HepG2 (cell line): ENCODE measurements around the gene PRM2. TPM values are rescaled to one million over a fixed set of nuclear protein-coding genes. Genes with fewer than 3 reads are reported as not detected.

ENCODE experiments used
- AHR ChIP-seq: IDR thresholded peaks from 2 replicates; pipeline ENCODE4 v1.6.1; 2018; ENCODE audit warnings: missing genetic modification reagents, missing compliant biosample characterization
- JARID2 ChIP-seq: sonication (generic); formaldehyde crosslinking; IDR thresholded peaks from 2 replicates; pipeline ENCODE4 v1.8.1; 2023; ENCODE audit warnings: missing genetic modification reagents, inconsistent platforms; ENCODE audit not compliant: insufficient replicate concordance
- LCORL ChIP-seq, 2 experiments: fragments of 450-650 bp in 1 of 2; sonication (generic) in 1 of 2; formaldehyde crosslinking in 1 of 2; IDR thresholded peaks; 2 replicates each; pipeline versions ENCODE4 v1.5.0 to v1.6.1; 2017 to 2020; ENCODE audit warnings: antibody characterized with exemption in 1 of 2, missing genetic modification reagents in 1 of 2
- MIER3 ChIP-seq: IDR thresholded peaks from 2 replicates; pipeline ENCODE4 v1.6.1; 2016; ENCODE audit warnings: missing compliant biosample characterization, borderline replicate concordance
- PHF21A ChIP-seq: sonication (generic); formaldehyde crosslinking; IDR thresholded peaks from 2 replicates; pipeline ENCODE4 v1.5.0; 2020; ENCODE audit warnings: mild to moderate bottlenecking, missing genetic modification reagents
- REXO4 ChIP-seq: sonication (generic); formaldehyde crosslinking; IDR thresholded peaks from 2 replicates; pipeline ENCODE4 v1.8.0; 2022; ENCODE audit warnings: missing genetic modification reagents, mild to moderate bottlenecking, borderline replicate concordance
- SMAD1 ChIP-seq: sonication (generic); formaldehyde crosslinking; IDR thresholded peaks from 2 replicates; pipeline ENCODE4 v1.4.0; 2020; ENCODE audit warnings: missing genetic modification reagents, low read depth, mild to moderate bottlenecking, borderline replicate concordance
- ZFP36L2 ChIP-seq: sonication (generic); formaldehyde crosslinking; IDR thresholded peaks from 2 replicates; pipeline ENCODE4 v1.4.0; 2020; ENCODE audit warnings: missing genetic modification reagents
- ZNF232 ChIP-seq: sonication (generic); formaldehyde crosslinking; IDR thresholded peaks from 2 replicates; pipeline ENCODE4 v1.4.0; 2020; ENCODE audit warnings: missing genetic modification reagents, borderline replicate concordance
- ZNF543 ChIP-seq: sonication (generic); formaldehyde crosslinking; IDR thresholded peaks from 2 replicates; pipeline ENCODE4 v1.4.0; 2020; ENCODE audit warnings: mild to moderate bottlenecking, missing genetic modification reagents
- polyA plus RNA-seq, 8 experiments: library from polyadenylated mRNA; depleted of rRNA in 3 of 8; stranded (reverse) in 7 of 8; unstranded in 1 of 8; fragments of >200 nt; fragmentation: Illumina TruSeq in 4 of 8; extraction: Trizol in 4 of 8; gene quantifications; 2 replicates each; pipeline versions ENCODE4 v1.2.1 to v1.2.3, GENCODE V29; 2011 to 2016; ENCODE audit warnings: low read depth in 4 of 8, missing spikeins in 1 of 8, mixed read lengths in 1 of 8; ENCODE audit not compliant: insufficient read depth in 1 of 8
- total RNA-seq, 5 experiments: library from RNA; depleted of rRNA; stranded (reverse); fragments of >200 nt; fragmentation: Illumina TruSeq; extraction: Trizol; gene quantifications; 2 replicates each; pipeline ENCODE4 v1.2.3, GENCODE V29; 2016; ENCODE audit warnings: low read depth in 1 of 5
- TF ChIP-seq, protein P1 (sequence below): sonication (generic); formaldehyde crosslinking; IDR thresholded peaks from 2 replicates; pipeline ENCODE4 v1.4.0; 2020; ENCODE audit warnings: missing genetic modification reagents
- TF ChIP-seq, protein P2 (sequence below): sonication (generic); formaldehyde crosslinking; IDR thresholded peaks from 2 replicates; pipeline ENCODE4 v1.5.0; 2020; ENCODE audit warnings: mild to moderate bottlenecking, missing genetic modification reagents
- TF ChIP-seq, protein P3 (sequence below), 2 experiments: sonication (generic) in 1 of 2; formaldehyde crosslinking in 1 of 2; IDR thresholded peaks; 2 replicates each; pipeline versions ENCODE4 v1.6.1 to v1.9.0; 2014 to 2022; ENCODE audit warnings: antibody characterized with exemption in 1 of 2, borderline replicate concordance in 1 of 2, inconsistent platforms in 1 of 2, low read depth in 1 of 2, missing genetic modification reagents in 1 of 2

PRM2 gene
- total and polyA plus RNA-seq, 2 of the 13 experiments (the other 11 are each of a cell fraction or from before 2014, with no cell fraction given) = 0.54 TPM; not detected in 1

DNA sequence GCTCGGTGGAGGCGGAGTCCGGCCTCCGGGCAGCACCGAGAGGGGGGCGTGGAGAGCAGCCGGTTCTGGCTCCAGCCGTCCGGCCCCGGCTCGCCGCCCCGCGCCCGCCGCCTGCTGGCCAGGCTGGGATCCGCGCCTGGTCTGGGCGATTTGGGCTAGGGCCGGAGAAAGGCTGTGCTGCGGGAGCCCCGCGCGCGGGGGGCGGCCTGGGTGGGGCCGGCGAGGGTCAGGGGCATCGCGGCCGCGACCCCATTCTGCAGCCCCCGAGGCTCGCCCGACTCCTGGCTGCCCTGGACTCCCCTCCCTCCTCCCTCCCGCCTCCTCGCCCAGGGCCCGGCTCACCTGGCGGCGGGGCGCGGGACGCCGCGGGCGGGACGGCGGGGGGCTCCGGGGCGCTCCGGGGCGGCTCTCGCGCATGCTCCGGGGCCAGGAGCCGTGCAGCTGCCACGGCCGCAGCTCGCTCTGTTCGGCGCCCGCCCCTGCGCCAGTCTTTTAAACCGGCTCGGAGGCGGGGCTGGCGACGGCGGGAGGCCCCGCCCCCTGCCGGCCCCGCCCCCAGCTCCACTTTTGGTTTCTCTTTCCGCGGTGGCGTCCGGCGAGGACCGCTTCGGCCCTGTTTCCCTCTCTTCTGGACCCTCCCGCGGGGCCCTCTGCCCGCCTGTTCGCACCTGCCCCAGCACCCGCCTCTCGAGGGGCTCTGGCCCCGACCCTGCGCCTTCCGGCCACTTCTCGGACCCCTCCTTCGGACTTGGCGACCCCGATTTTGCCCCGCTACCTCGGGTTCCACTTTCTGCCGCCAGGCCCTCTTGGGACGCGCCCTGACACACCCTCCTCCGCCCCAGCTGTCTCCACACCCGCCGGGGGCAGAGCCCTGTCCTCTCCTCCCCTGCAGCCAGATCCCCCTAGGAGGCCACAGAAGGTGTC is 20.3 kb downstream of the PRM2 start, which contains the start of gene SOCS1 (continued):
- TF ChIP-seq, protein P1, sequence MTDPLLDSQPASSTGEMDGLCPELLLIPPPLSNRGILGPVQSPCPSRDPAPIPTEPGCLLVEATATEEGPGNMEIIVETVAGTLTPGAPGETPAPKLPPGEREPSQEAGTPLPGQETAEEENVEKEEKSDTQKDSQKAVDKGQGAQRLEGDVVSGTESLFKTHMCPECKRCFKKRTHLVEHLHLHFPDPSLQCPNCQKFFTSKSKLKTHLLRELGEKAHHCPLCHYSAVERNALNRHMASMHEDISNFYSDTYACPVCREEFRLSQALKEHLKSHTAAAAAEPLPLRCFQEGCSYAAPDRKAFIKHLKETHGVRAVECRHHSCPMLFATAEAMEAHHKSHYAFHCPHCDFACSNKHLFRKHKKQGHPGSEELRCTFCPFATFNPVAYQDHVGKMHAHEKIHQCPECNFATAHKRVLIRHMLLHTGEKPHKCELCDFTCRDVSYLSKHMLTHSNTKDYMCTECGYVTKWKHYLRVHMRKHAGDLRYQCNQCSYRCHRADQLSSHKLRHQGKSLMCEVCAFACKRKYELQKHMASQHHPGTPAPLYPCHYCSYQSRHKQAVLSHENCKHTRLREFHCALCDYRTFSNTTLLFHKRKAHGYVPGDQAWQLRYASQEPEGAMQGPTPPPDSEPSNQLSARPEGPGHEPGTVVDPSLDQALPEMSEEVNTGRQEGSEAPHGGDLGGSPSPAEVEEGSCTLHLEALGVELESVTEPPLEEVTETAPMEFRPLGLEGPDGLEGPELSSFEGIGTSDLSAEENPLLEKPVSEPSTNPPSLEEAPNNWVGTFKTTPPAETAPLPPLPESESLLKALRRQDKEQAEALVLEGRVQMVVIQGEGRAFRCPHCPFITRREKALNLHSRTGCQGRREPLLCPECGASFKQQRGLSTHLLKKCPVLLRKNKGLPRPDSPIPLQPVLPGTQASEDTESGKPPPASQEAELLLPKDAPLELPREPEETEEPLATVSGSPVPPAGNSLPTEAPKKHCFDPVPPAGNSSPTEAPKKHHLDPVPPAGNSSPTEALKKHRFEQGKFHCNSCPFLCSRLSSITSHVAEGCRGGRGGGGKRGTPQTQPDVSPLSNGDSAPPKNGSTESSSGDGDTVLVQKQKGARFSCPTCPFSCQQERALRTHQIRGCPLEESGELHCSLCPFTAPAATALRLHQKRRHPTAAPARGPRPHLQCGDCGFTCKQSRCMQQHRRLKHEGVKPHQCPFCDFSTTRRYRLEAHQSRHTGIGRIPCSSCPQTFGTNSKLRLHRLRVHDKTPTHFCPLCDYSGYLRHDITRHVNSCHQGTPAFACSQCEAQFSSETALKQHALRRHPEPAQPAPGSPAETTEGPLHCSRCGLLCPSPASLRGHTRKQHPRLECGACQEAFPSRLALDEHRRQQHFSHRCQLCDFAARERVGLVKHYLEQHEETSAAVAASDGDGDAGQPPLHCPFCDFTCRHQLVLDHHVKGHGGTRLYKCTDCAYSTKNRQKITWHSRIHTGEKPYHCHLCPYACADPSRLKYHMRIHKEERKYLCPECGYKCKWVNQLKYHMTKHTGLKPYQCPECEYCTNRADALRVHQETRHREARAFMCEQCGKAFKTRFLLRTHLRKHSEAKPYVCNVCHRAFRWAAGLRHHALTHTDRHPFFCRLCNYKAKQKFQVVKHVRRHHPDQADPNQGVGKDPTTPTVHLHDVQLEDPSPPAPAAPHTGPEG (CRISPR knock-in tag) = peak; percentile 78
- TF ChIP-seq AHR = peak; percentile 58; the same call in 1 of the 2 replicates
- peak; percentile 88; the same call in 1 of the 2 replicates for TF ChIP-seq ZNF232 (CRISPR knock-in tag)
- 0 out of 2 replicates have a peak, but pooled peaks have one; percentile 59 for TF ChIP-seq ZNF543 (CRISPR knock-in tag)
- TF ChIP-seq, protein P2, sequence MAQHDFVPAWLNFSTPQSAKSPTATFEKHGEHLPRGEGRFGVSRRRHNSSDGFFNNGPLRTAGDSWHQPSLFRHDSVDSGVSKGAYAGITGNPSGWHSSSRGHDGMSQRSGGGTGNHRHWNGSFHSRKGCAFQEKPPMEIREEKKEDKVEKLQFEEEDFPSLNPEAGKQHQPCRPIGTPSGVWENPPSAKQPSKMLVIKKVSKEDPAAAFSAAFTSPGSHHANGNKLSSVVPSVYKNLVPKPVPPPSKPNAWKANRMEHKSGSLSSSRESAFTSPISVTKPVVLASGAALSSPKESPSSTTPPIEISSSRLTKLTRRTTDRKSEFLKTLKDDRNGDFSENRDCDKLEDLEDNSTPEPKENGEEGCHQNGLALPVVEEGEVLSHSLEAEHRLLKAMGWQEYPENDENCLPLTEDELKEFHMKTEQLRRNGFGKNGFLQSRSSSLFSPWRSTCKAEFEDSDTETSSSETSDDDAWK (CRISPR knock-in tag) = no peak
- peak; percentile 70 for TF ChIP-seq JARID2 (CRISPR knock-in tag)
- TF ChIP-seq ZFP36L2 = no peak
- TF ChIP-seq PHF21A = peak; percentile 59; the same call in 1 of the 2 replicates
- TF ChIP-seq REXO4 = peak; percentile 54; the same call in 1 of the 2 replicates
- TF ChIP-seq LCORL (IDR thresholded peaks at IDR 0.05) = no peak
- peak; percentile 82; the same call in 1 of the 2 replicates for TF ChIP-seq LCORL (CRISPR knock-in tag; IDR thresholded peaks at IDR 0.05)
- TF ChIP-seq, protein P3, sequence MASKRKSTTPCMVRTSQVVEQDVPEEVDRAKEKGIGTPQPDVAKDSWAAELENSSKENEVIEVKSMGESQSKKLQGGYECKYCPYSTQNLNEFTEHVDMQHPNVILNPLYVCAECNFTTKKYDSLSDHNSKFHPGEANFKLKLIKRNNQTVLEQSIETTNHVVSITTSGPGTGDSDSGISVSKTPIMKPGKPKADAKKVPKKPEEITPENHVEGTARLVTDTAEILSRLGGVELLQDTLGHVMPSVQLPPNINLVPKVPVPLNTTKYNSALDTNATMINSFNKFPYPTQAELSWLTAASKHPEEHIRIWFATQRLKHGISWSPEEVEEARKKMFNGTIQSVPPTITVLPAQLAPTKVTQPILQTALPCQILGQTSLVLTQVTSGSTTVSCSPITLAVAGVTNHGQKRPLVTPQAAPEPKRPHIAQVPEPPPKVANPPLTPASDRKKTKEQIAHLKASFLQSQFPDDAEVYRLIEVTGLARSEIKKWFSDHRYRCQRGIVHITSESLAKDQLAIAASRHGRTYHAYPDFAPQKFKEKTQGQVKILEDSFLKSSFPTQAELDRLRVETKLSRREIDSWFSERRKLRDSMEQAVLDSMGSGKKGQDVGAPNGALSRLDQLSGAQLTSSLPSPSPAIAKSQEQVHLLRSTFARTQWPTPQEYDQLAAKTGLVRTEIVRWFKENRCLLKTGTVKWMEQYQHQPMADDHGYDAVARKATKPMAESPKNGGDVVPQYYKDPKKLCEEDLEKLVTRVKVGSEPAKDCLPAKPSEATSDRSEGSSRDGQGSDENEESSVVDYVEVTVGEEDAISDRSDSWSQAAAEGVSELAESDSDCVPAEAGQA (IDR thresholded peaks at IDR 0.05; ENCODE audit: low read depth) = no peak
- TF ChIP-seq, protein P3 (CRISPR knock-in tag; IDR thresholded peaks at IDR 0.05; ENCODE audit: borderline replicate concordance) = peak; percentile 72; the same call in 1 of the 2 replicates
- TF ChIP-seq SMAD1 (CRISPR knock-in tag) = no peak
- peak; percentile 27; the same call in 1 of the 2 replicates for TF ChIP-seq MIER3 (CRISPR knock-in tag)
